ENCODE data around the gene NAALADL2.
A peak's percentile ranks its signal among the peaks of the same experiment; 100 is the strongest.
"Not testable (repeated sequence)": the region's sequence is repeated elsewhere in the genome, so short reads cannot be mapped to it uniquely, and the experiment has no call there.

Gene NAALADL2

DNA sequence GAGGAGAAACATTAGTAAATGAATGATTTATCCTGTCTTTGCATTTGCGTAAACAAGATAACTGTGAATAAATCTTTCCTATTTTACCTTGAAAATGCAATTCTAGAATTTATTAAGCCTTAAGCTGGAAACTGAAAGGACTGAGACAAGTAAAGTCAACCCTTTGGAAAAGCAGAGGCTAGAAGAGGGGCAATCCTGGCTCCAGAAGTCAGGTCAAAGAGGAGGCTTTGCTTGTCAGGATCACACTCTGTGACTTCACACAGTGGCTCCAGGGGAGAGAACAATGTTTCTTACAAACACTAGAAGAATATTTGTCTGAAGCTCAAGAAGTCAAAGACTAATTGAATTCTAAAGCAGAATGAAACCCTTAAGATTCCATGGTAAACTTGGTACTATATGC, 530.4 kb downstream of the NAALADL2 start:
- no peak for DNase-seq

DNA sequence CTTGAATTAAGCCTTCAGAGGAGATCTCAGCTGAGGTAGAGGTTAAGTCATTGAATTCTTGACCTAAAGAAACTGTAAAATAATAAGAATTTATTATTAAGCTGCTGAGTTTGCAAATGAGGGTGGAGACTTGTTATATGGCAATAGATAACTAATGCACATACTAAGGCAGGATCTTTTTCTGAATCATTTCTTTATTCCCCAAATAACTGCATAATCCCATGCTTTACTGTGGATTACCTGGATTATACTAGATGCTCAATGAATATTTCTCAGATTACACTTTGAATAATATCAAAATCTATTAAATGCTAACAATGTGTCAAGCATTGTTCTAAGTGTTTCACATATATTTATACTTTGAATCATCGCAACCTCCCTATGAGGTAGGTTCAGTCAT, 532.5 kb downstream of the NAALADL2 start:
- DNase-seq = no peak

DNA sequence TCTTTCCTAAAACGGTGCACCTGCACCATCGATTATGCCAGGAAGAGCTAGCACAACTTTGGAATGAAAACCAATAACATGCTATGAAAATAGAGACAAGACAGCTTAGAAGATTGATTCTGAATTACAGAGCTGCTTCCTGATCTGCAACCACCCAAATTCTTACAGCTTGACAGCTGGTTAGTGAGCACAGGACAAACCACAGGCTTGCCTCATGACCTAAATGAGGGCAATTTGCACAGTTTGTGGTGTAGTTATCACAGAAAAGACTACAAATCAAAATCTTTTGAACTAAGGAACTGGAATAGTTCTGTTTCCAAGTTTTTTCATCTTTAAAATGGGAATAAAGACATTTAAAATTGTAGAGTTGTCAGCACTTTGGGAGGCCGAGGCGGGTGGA, 533.5 kb downstream of the NAALADL2 start:
- no peak for DNase-seq

DNA sequence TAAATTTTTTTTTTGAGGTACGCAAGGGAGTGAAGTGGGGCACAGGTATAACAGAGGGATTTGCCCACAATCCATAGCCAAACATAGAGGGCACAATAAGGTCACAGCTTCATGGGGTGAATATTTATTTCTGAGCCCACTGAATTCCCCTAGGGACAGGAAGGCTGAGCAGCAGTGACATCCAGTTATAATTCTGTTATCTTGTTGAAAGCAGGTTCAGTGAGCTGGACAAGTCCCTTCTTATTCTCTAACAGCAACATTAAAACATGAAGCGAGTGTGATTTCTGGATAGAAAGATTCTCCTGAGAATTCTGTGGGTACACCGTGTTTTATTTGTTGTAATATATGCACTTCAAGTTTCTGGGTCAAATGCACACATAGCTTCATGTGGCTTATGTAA, 538.2 kb downstream of the NAALADL2 start:
- no peak for DNase-seq

DNA sequence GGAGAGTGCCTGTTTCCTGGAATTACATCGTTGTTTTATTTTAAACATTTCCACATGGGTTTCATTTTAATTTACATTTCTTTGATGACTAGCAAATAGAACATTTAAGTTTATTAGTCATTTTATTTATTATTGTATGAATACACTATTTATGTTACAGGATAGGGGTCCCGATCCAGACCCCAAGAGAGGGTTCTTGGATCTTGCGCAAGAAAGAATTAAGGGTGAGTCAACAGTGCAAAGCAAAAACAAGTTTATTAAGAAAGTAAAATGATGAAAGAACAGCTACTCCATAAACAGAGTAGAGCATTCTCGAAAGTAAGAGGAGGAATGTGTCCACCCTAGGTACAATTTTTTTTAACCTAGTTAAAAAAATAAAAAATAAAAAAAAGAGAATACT, 539.5 kb downstream of the NAALADL2 start:
- DNase-seq = no peak

DNA sequence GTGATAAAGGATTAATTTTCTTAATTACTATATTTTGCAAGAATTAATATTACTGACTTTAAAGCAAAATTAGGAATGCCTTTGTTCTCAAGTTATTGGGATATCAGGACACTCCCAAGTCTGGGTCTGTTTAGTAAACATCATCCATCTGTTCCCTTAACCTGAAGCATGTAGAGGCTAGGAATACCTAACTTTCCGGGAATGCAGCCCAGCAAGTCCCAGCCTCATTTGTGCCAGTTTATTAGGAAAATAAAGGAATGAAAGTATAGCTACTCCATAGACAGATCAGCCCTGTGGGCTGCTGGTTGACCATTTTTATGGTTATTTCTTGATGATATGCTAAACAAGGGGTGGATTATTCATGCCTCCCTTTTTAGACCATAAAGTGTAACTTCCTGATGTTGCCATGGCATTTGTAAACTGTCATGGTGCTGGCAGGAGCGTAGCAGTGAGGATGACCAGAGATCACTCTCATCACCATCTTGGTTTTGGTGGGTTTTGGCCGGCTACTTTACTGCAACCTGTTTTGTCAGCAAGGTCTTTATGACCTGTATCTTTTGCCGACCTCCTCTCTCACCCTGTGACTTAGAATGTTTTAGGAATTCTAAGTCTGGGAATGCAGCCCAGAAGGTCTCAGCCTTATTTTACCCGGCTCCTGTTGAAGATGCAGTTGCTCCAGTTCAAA, 540.2 kb downstream of the NAALADL2 start:
- DNase-seq = no peak

DNA sequence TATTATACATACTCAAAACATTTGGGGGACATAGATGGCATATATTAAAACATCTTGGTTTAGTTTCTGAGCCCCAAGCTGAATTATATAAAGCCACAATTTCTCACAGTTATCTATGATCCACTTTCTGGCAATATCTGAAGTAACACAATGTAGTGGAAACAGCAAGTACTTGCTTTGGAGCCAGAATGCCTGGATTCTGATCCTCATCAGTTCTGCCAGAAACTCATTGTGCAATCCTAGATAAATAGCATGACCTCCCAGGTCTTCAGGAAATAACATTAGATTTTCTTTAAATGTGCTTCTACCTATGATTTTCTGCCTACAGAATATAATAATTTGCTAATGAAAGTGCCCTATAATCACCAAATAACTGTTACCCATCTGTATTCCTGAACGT, 544.9 kb downstream of the NAALADL2 start:
- DNase-seq = no peak

DNA sequence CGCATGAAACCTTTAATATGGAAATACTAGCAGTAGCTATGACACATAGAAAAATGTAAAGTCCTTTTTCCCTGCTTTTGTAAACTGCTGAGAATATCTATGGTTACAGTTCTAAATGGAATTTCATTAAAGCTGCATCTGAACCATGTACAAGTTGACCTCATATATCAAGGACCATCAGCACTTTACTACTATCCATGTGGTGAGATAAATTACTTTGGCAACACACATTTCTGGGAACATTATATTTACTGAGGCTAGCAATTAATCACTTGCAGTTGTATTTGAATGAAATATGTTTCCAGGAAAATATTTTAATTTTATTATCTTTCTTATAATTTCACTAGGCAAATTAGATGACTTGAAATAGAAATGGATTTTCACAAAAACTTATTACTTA, 545.5 kb downstream of the NAALADL2 start:
- DNase-seq = no peak

DNA sequence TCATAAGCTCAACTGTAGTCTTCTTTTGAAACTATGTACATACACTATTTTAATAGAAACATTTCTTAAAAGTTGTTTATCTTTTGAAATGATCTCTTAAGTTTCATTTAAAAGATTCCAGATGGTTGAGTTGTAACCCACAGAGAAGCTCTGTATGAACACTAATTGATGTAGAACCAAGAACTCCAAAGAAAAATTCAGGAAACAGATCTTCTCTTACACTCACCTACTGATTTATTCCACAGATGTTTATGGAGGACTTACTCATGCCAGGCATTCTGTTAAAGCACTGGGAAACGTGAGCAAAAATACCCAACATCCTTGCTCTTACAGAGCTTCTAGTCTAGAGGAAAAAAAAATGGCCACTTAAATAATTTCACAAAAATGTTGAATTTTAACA, 551.1 kb downstream of the NAALADL2 start:
- DNase-seq = no peak

DNA sequence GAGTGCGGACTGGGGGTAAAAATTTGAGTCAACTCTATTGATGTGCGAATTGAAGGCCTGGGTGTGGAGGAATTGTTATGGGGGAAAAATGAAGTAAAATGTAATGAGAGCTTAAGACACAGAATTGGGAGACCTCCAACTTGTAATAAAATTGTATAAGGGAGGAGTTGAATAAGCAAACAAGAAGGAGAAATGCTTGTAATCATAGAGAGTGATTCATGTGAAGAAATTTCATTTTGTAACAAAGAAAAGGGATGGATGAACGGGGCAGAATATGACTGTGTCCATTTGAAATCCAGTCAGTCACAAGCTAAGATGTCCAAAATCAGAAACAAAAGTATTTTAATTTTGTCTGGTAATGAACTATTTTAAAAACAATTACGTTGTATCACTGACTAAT, 552.3 kb downstream of the NAALADL2 start:
- DNase-seq = no peak

DNA sequence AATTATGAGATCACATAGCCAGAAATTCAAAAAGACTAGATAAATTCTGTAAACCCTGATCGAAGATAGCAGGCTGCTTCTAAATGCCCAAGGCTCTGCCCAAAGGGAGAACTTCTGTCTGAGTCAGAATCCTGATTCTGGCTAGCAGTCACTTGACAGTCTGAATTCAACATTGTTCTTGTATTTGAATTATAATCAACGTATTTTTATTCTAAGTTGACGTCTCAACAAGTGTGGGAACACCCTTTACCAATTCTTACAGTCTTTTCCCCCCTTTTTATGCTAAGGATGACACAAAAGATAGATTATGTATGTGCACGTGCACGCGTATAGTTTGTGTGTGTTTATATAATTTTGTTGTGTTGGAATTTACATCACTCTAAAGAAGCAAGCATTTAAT, 552.8 kb downstream of the NAALADL2 start:
- DNase-seq = no peak

DNA sequence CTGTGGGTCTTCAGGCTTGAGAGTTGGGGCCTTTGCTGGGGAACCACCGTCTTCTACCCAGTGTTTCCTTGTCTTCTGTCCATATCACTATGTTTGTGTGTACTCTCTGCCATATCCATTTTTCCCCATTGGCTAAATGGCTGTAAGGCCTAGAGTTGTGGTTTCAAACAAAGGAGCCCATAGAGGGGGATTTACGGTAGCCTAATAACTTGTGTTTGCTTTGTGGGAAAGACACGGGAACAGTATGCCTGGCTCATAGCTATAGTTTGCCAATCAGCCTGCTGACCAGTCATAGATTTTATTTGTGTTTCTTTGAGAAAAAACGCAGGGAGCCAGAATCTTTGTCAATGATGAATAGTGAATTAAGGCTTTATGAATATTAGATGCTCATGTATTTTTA, 554.8 kb downstream of the NAALADL2 start:
- DNase-seq = no peak

DNA sequence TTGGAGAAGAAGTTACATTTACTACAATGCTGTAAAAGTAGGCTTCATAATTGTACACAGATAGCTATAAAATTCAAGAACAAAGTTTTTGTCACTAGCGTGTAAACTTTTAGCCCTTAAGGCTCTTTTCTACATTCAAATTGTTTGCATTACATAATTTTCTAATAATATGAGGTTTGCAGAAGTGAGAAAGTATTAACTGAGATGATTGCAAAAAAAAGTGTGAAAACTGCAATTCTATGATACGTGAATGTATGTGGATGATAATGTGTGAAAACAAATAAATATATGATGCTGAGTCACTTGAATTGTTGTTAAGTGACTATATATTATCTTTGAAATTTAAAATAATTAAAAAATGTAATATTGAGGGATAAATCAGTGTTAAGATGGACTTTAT, 557.5 kb downstream of the NAALADL2 start:
- DNase-seq = no peak

DNA sequence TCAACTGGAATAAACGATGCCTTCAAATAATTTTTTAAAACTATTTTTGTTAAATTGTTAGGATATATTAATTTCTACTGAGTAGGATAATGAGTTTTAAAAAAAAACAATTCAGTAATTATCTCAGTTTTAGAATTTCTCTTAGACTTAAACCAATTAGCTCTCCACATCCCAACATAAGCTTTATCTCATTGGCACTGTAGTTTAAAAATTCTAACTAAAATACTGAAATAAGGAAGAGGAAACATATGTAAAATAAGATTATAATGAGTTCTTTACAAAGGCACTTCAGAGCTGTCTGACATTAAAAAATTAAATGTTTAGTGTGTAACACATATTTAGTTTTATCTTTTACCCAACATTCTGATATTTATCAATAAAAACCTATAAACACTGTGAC, 558.3 kb downstream of the NAALADL2 start:
- DNase-seq = no peak

DNA sequence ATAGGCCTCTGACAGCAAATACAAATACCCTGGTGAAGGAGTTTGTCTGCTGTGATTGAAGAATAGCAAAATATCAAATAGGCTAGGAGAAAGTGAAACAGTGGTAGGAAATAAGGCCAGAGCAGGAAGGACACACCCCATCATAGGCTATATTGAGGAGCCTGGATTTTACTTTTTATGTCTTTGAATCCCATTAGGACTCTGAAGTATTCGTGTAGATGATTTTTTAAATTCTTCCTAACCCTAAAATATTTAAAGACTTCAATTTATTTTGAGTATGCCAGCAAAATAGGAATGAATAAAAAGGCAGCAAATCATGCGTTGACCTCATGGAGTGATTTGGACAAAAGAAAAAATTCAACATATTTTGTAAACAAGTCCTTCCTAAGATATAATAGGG, 562.8 kb downstream of the NAALADL2 start:
- DNase-seq = no peak

DNA sequence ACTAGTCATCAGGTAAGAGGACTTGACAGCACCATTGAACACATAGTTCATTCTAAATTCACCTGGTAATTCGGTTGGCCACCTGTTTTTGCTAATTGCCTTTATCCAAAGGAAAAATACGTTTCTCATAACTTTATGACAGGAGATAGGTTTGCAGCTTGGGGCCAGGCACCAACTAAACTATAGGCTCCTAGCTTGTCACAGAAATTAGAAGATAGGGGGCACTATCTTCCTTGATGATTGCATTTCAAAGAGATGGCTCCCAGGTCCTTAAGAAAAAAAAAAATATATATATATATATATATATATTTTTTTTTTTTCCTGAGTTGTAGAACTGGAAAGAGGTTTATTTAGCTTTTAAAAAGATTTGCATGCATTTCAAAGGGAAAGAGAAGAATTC, 563.6 kb downstream of the NAALADL2 start:
- no peak for DNase-seq

DNA sequence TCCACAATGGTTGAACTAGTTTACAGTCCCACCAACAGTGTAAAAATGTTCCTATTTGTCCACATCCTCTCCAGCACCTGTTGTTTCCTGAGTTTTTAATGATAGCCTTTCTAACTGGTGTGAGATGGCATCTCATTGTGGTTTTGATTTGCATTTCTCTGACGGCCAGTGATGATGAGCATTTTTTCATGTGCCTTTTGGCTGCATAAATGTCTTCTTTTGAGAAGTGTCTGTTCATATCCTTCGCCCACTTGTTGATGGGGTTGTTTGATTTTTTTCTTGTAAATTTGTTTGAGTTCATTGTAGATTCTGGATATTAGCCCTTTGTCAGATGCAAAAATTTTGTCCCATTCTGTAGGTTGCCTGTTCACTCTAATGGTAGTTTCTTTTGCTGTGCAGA, 564.7 kb downstream of the NAALADL2 start:
- DNase-seq = not testable (repeated sequence)

DNA sequence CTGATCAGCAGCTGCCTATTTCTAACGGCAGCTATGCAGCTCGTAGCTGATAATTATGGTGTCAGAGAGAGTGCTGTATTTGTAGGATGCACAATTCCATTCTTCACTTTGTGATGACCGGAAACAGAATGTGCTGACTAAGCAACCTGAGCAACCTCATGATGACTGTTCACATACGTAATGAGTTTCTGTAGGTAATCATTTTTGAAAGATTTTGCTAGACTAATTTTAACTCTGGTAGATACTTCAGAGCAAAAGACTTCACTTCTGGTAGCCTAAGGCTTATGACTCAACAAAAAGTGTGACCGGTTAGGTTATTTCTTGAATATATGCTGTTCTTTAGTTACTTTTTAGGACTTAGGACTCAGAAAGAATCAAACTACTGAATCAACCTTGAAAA, 567.7 kb downstream of the NAALADL2 start:
- no peak for DNase-seq

DNA sequence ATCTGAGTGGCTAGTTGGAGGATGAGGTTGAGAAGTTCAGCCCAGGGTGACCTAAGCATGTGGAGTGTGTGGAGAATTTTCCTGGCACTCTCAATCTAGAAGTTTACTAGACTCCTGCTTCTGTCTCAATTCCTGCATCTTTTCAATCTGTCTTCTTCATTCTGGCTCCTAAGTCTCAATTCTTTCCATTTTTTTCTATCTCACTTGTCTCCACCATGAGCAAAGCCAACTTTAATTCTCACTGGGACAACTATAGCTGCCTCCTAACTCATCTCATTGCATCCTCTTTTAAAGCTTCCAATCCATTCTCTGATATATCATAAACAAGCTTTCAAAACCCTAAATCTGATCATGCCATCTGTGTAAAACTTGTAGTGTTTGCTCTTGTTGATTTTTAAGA, 569.3 kb downstream of the NAALADL2 start:
- no peak for DNase-seq

DNA sequence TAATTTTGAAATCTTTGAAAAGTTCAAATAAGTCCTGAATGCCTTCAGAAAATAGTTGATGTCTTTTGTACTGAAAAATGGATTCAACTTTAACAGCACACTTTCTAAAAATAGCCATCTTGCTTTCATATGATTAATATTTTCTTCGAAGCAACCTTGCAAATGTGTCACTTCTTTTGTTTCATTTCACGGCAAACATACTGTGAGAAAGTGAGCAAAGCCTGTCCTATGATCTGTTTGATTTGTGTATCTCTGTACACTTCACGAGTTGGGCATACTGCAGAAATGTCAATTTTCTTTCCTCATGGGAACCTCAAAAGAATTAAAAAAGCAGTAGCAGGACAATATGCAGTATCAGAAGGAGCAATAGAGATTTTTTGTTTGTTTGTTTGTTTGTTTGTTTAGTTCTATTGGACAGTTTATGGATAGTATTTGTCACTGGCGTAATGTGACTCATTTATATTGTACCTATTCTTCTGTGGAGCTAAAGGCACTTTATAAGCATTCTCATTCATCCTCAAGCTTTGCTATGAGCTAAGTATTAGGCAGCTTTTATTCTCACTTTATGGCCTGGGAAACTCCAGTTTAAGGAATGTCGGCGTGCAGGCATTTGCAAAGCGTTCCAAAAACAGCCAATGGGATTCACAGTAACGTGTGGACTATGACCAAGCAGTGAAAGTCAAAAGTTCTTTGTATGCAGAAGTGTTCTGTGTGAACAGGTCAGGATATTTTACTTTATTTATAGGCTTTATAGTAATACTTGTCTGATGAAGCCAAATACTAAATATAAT, 572.0 kb downstream of the NAALADL2 start:
- DNase-seq = no peak

DNA sequence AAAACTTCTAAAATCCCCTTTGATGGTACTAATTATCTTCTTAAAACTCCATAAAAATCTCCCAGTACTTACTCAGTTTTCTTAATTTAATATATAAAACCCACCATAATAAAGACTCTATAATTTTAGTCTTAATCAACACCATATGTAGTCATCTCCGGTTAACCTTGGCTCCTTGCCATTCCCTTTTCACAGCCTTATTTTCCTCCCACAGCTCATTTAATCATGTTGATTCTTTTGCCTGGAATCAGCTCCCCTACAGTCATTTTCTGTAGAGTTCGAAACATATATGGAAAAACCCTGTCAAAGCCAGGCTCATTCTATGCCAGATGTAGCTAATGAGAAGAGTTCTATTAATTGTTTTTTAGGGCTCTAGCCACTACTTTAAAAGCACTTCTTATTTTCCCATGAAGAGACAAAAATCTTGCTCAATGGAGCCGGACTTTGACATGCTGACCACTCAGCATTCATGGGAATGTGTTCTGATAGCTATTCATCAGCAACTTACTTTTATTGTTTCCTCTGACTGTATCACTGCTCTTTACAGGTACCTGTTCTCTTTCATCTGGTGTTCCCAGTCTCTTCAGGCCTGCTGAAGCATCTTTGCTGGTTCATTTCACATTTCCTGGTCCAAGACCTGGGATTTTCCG, 573.4 kb downstream of the NAALADL2 start:
- DNase-seq = peak; percentile 89

DNA sequence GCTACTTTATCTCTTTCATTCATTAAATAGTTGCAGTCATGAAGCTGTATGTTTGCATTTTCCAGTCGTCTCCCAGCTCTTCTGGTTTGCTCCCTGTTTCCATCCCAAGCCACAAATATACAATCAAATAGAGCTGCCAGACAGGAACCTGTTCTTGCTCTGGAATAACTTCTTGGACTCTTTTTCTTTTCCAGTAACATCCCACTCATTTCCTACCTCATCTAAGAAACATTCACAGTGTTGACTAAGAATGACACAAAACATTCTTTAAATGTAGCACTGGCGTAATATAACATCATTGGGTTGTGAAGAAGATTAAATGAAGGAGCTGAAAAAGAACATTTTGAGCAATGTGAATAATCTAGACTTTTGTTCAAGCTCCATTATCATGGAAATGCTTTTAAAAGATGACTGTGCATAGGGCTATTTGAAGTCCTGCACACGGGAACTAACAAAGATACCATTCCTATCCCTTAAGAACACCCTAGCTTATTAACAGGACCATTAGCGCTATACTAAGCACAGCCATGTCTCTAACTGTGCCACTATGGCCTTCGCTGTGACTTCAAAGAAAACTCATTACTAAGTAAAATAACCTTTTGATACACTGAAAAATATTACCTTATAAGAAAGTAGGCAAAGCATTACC, 574.0 kb downstream of the NAALADL2 start:
- DNase-seq = no peak

DNA sequence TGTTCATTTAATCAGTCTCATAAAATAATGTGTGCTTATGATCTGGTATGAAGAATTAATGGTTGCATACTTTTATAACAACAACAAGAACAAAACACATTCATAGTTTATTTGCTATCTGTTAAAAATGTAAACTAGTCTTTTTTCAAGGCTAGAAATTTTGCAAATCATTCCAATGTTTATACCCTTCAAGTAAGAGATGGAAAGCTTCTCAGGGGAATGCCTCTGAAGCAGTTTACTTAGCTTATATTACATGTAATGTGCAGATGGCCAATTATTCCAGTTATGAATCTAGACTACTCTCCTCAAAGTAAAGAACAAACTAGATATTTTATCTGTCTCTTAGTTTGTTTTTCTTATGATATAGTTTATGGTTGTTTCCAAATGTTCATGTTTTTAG, 575.4 kb downstream of the NAALADL2 start:
- no peak for DNase-seq

DNA sequence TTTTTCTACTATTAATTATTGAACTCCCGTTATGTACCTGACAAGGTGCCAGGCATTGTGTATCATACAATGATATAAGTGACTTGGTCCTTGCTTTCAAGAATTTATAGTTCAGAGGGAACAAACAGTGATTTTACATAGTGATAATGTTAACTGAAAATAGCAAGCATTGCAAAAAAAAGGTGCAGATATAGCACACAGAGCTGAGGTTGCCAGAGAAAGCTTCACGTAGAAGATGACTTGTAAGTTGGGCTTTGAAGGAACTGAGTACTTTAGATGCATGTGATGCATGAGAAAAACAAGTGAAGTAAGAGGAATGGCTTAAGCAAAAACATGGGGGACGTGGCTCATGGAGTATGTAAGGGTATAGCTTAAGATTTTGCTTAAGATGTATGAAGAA, 584.5 kb downstream of the NAALADL2 start:
- DNase-seq = no peak

Measured in COR-L47 (cell line).